PFSK-1 (cell line): ENCODE data around the gene MT1M.
A peak's percentile ranks its signal among the peaks of the same experiment; 100 is the strongest.

ENCODE experiments used
- FOXP2 ChIP-seq: optimal IDR thresholded peaks from 2 replicates; pipeline ENCODE3; 2011; ENCODE audit warnings: borderline replicate concordance, control low read depth, inconsistent platforms; ENCODE audit not compliant: insufficient read depth; ENCODE audit errors: extremely low read length, extremely low read depth
- POLR2AphosphoS5 ChIP-seq: IDR thresholded peaks from 2 replicates; pipeline ENCODE4 v1.6.1; 2012; ENCODE audit warnings: low read depth, mild to moderate bottlenecking, control low read depth, low read length, moderate library complexity
- SIN3A ChIP-seq: IDR thresholded peaks from 2 replicates; pipeline ENCODE4 v1.6.1; 2012; ENCODE audit warnings: mild to moderate bottlenecking, low read length, moderate library complexity, borderline replicate concordance; ENCODE audit not compliant: insufficient read depth
- TAF1 ChIP-seq: IDR thresholded peaks from 2 replicates; pipeline ENCODE4 v1.6.1; 2012; ENCODE audit warnings: low read length, control low read depth, borderline replicate concordance; ENCODE audit not compliant: insufficient read depth
- TF ChIP-seq, protein P1 (sequence below), 2 experiments: IDR thresholded peaks; 2 replicates each; pipeline versions ENCODE4 v1.6.1 to v1.8.0; 2011 to 2012; ENCODE audit warnings: low read depth in 2 of 2, low read length in 2 of 2, control low read depth in 1 of 2, inconsistent platforms in 1 of 2, mild to moderate bottlenecking in 1 of 2, moderate library complexity in 1 of 2; ENCODE audit not compliant: insufficient read depth in 1 of 2

Gene MT1M

DNA sequence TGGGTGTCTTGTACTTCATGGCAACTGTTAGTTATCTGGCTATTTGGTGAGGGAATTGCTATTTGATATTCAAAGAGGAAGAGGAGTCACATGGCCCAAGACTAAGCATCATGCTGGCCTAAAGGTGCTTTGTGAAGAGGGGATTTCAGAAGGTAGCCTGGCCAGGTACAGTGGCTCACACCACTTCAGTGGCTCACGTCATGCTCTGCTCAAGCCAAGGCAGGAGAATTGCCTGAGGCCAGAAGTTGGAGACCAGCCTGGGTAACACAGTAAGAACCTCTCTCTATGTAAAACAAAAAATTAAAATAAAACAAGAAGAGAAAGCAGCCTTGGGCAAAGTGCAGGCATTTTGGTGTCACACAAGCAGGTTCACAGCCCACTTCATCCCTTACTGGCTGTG is 12.9 kb downstream of the MT1M start:
- TF ChIP-seq, protein P1, sequence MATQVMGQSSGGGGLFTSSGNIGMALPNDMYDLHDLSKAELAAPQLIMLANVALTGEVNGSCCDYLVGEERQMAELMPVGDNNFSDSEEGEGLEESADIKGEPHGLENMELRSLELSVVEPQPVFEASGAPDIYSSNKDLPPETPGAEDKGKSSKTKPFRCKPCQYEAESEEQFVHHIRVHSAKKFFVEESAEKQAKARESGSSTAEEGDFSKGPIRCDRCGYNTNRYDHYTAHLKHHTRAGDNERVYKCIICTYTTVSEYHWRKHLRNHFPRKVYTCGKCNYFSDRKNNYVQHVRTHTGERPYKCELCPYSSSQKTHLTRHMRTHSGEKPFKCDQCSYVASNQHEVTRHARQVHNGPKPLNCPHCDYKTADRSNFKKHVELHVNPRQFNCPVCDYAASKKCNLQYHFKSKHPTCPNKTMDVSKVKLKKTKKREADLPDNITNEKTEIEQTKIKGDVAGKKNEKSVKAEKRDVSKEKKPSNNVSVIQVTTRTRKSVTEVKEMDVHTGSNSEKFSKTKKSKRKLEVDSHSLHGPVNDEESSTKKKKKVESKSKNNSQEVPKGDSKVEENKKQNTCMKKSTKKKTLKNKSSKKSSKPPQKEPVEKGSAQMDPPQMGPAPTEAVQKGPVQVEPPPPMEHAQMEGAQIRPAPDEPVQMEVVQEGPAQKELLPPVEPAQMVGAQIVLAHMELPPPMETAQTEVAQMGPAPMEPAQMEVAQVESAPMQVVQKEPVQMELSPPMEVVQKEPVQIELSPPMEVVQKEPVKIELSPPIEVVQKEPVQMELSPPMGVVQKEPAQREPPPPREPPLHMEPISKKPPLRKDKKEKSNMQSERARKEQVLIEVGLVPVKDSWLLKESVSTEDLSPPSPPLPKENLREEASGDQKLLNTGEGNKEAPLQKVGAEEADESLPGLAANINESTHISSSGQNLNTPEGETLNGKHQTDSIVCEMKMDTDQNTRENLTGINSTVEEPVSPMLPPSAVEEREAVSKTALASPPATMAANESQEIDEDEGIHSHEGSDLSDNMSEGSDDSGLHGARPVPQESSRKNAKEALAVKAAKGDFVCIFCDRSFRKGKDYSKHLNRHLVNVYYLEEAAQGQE (IDR thresholded peaks at IDR 0.05; ENCODE audit: insufficient read depth in 1 of 2, low read depth in 2 of 2, low read length in 2 of 2) = no peak
- TF ChIP-seq FOXP2 = no peak
- TF ChIP-seq SIN3A = no peak
- no peak for TF ChIP-seq POLR2AphosphoS5
- TF ChIP-seq TAF1 = no peak

DNA sequence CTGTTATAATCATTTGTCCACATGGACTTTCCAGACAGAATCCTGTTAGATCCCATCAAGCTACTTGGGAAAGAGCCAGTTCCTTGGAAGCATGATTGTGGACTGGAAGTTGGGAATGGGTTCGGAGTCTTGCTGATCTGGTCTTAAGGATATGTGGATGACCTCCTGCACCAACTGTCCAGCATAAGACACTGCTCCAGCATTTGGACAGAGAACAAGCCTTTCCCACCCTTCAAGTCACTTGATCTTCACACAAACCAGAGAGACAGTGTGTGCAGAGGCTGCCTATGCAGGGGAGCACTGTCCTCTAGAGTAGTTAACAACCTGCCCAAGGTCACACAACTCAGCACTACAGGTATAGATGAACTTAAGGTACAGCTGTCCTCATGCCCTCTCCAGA is 13.4 kb downstream of the MT1M start:
- TF ChIP-seq TAF1 (no peak), POLR2AphosphoS5 (no peak), FOXP2 (no peak), SIN3A (no peak)
- TF ChIP-seq, protein P1 (IDR thresholded peaks at IDR 0.05; ENCODE audit: insufficient read depth in 1 of 2, low read depth in 2 of 2, low read length in 2 of 2) = peak in 1 of 2 experiments; percentile 82; a peak in 2 of 4 replicates

DNA sequence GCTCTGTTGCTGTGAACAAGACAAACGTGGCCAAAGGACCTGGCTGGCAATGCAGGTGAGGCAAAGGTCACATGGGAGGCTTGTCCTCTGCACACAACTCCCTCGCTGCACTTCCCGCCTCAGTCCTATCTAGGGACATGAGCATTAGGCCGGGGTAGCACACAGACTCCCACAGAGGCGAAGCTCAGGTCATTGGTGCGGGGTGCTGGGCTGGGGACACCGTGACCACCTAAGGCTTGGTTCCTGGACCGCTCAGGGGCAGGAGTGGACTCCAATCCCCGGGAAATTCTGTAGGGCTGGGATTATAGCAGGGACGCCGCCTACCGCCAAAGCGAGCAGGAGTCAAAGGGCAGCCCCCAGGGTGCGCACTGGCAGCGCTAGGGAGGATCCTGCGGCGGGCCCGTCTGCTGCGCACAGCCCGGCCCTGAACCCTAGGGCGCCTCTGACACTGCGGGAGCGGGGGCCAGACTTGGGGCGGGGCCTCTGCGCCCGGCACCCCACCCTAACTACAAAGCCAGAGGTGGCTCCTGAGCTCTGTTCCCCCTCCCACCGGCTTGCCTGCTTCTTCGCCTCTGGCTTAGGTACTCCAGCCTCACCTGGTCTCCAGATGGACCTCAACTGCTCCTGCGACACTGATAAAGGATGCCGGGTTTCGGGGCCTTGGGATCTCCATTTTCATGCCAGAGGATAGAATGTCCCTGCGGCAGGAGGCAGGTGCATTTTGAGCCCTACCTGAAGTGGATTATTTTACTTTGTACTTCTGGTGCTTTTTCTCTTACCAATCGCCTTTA is 15.4 kb downstream of the MT1M start:
- no peak for TF ChIP-seq SIN3A
- TF ChIP-seq POLR2AphosphoS5 = no peak
- TF ChIP-seq, protein P1 (IDR thresholded peaks at IDR 0.05; ENCODE audit: insufficient read depth in 1 of 2, low read depth in 2 of 2, low read length in 2 of 2) = no peak
- TF ChIP-seq TAF1 = no peak
- no peak for TF ChIP-seq FOXP2

DNA sequence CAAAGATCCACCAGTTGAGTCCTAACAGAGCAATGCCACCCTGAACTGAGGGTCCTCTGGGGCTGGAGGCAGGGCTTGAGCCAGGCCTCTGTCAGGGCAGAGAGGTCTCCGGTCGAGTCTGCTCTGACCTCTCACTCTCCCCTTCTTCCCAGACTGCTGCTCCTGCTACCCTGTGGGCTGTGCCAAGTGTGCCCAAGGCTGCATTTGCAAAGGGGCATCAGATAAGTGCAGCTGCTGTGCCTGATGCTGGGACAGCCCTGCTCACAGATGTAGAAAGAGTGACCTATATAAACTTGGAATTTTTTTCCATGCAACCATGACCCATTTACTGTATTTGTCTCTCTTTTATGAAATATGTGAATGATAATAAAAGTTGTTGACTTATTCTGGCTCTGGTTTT is 16.8 kb downstream of the MT1M start:
- TF ChIP-seq SIN3A (no peak), TAF1 (no peak), FOXP2 (no peak), POLR2AphosphoS5 (no peak)
- TF ChIP-seq, protein P1 (IDR thresholded peaks at IDR 0.05; ENCODE audit: insufficient read depth in 1 of 2, low read depth in 2 of 2, low read length in 2 of 2) = no peak
